Vagina (tissue), 2 donors: ENCODE data around the gene SOX9. TPM values are rescaled to one million over a fixed set of nuclear protein-coding genes. Genes with fewer than 3 reads are reported as not detected.

Experiments used
- DNase-seq, 2 donors: peaks; one replicate each; pipeline ENCODE4 v3.0.0-alpha.2; 2017; ENCODE audit errors: extremely low spot score in 2 of 2
- H3K27ac ChIP-seq: fragments of 200-600 bp; sonication (generic); one replicate; pipeline ENCODE4 v1.5.1; 2019
- H3K27me3 ChIP-seq: fragments of 200-600 bp; sonication (generic); one replicate; pipeline ENCODE4 v1.5.1; 2019
- H3K36me3 ChIP-seq, 2 donors: fragments of 200-600 bp; sonication (generic); one replicate each; pipeline ENCODE4 v1.5.1; 2017 to 2019
- H3K4me1 ChIP-seq: fragments of 200-600 bp; sonication (generic); one replicate; pipeline ENCODE4 v1.5.1; 2019
- H3K4me3 ChIP-seq, 2 donors: fragments of 200-600 bp; sonication (generic); 1 replicate in 1 of 2; 2 replicates in 1 of 2; pipeline ENCODE4 v1.5.1; 2016 to 2019
- H3K9me3 ChIP-seq: fragments of 200-600 bp; sonication (generic); one replicate; pipeline ENCODE4 v1.5.1; 2019
- CTCF ChIP-seq, 3 experiments: fragments of 450-650 bp in 2 of 3; fragments of 200-600 bp in 1 of 3; sonication (generic) in 1 of 3; IDR thresholded peaks; one replicate each; pipeline ENCODE4 v1.5.1; 2017 to 2019; ENCODE audit warnings: antibody characterized with exemption in 3 of 3, mild to moderate bottlenecking in 2 of 3, moderate library complexity in 2 of 3
- POLR2A ChIP-seq, 2 donors: fragments of 450-650 bp; IDR thresholded peaks; one replicate each; pipeline ENCODE4 v1.6.1; 2017; ENCODE audit warnings: antibody characterized with exemption in 2 of 2, mild to moderate bottlenecking in 2 of 2, moderate library complexity in 2 of 2
- POLR2AphosphoS5 ChIP-seq, 2 donors: sonication (generic); formaldehyde crosslinking; IDR thresholded peaks; one replicate each; pipeline ENCODE4 v1.9.0; 2017; ENCODE audit warnings: antibody characterized with exemption in 2 of 2, mild to moderate bottlenecking in 2 of 2, low read depth in 1 of 2; ENCODE audit not compliant: insufficient read depth in 1 of 2
- intact Hi-C: fragments of 100-400 bp; cut with DNase I; formaldehyde crosslinking; loops from one replicate; pipeline ENCODE4 v1.15.1; 2023
- total RNA-seq: library from RNA; depleted of rRNA; stranded (reverse); fragments of >200 nt; gene quantifications from one replicate; pipeline ENCODE4 v1.2.3, GENCODE V29; 2016

Gene SOX9
- total RNA-seq, 1 donor from 2014 or later, result 22.8 TPM

GRCh38 chr17:72093707-72094106 lies 27.1 kb upstream of the SOX9 start:
- no peaks in the 10 kb centered on the region for H3K4me1 ChIP-seq
- no peak for TF ChIP-seq CTCF (IDR thresholded peaks at IDR 0.05)
- TF ChIP-seq POLR2A (IDR thresholded peaks at IDR 0.05), result no peak
- TF ChIP-seq POLR2AphosphoS5 (IDR thresholded peaks at IDR 0.05; ENCODE audit: insufficient read depth in 1 of 2, low read depth in 1 of 2), result no peak

DNA sequence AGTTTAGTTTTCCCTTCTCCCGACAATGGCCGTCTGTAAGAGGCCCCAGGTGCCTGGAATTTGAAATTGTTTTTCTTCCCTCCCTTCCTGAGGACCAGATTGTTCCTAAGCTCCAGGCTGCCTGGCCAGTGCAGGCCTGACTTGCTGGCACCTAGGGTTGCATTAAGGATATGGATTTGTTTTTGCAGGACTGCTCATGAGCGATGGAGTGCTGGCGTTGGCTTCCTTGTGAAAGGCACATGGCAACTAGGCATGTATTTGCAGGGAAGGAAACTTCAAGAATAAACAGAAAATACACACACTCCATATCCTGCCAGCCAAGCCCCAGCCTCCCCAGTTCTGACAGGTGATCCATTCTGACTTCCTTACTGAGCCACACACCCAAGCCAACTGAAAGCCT lies 25.5 kb upstream of the SOX9 start:
- Histone ChIP-seq H3K27me3 (no peaks in the 10 kb centered on the region), H3K27ac (no peak overlapping the region), H3K9me3 (no peaks in the 10 kb centered on the region), H3K4me3 (no peak overlapping the region), H3K4me1 (no peaks in the 10 kb centered on the region), H3K36me3 (no peaks in the 10 kb centered on the region)
- TF ChIP-seq CTCF (IDR thresholded peaks at IDR 0.05), result no peak
- no peak for TF ChIP-seq POLR2A (IDR thresholded peaks at IDR 0.05)
- TF ChIP-seq POLR2AphosphoS5 (IDR thresholded peaks at IDR 0.05; ENCODE audit: insufficient read depth in 1 of 2, low read depth in 1 of 2), result no peak
- intact Hi-C loops, result no loop called here
- DNase-seq, result no peak

More at GRCh38 chr17:72093707-72094106, 27.1 kb upstream of the SOX9 start:
- H3K27me3 ChIP-seq, result no peaks in the 10 kb centered on the region
- intact Hi-C loops, result no loop called here
- DNase-seq, result no peak
- H3K4me3 ChIP-seq, result no peak overlapping the region
- H3K36me3 ChIP-seq, result no peaks in the 10 kb centered on the region
- no peak overlapping the region for H3K27ac ChIP-seq
- no peaks in the 10 kb centered on the region for H3K9me3 ChIP-seq

DNA sequence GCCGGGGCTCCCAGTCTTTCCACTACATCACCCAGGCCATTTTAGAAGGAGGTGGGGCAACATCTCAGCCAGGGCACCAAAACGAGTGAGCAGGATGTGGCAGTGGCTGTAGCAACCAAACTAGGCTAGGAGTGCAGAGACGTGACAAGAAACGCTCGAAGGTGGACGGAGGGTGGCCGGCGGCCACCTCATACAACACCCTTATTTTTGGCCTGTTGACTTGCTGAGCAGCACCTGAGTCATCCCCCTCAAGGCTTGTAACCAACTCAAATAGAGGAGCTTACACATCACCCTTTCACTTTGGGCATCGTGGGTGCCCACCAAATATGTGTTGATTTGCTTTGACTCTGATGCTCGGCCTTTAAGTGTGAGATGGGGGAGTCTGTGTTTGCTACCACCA lies 23.7 kb upstream of the SOX9 start:
- Histone ChIP-seq H3K27me3 (no peaks in the 10 kb centered on the region), H3K9me3 (no peaks in the 10 kb centered on the region), H3K4me3 (no peak overlapping the region), H3K36me3 (no peaks in the 10 kb centered on the region), H3K27ac (no peak overlapping the region), H3K4me1 (no peaks in the 10 kb centered on the region)
- DNase-seq, result no peak
- intact Hi-C loops, result no loop called here
- TF ChIP-seq CTCF (IDR thresholded peaks at IDR 0.05), result no peak
- no peak for TF ChIP-seq POLR2AphosphoS5 (IDR thresholded peaks at IDR 0.05; ENCODE audit: insufficient read depth in 1 of 2, low read depth in 1 of 2)
- no peak for TF ChIP-seq POLR2A (IDR thresholded peaks at IDR 0.05)

GRCh38 chr17:72099919-72100318 lies 20.9 kb upstream of the SOX9 start:
- Histone ChIP-seq H3K27ac (no peak overlapping the region), H3K4me1 (no peaks in the 10 kb centered on the region), H3K4me3 (no peak overlapping the region), H3K36me3 (no peaks in the 10 kb centered on the region), H3K27me3 (no peaks in the 10 kb centered on the region), H3K9me3 (no peaks in the 10 kb centered on the region)
- no peak for TF ChIP-seq CTCF (IDR thresholded peaks at IDR 0.05)
- no peak for TF ChIP-seq POLR2A (IDR thresholded peaks at IDR 0.05)
- intact Hi-C loops, result no loop called here
- DNase-seq, result no peak

GRCh38 chr17:72100470-72100869 lies 20.4 kb upstream of the SOX9 start:
- Histone ChIP-seq H3K4me1 (no peaks in the 10 kb centered on the region), H3K9me3 (no peaks in the 10 kb centered on the region), H3K4me3 (no peak overlapping the region), H3K27ac (no peak overlapping the region), H3K36me3 (no peaks in the 10 kb centered on the region), H3K27me3 (no peaks in the 10 kb centered on the region)
- TF ChIP-seq POLR2AphosphoS5 (IDR thresholded peaks at IDR 0.05; ENCODE audit: insufficient read depth in 1 of 2, low read depth in 1 of 2) (no peak), POLR2A (IDR thresholded peaks at IDR 0.05) (no peak), CTCF (IDR thresholded peaks at IDR 0.05) (no peak)
- no peak for DNase-seq
- intact Hi-C loops, result no loop called here
